HepG2 (cell line): ENCODE results near the gene MFGE8. TPM values are rescaled to one million over a fixed set of nuclear protein-coding genes. Genes with fewer than 3 reads are reported as not detected.

Experiments used
- ASH2L ChIP-seq: fragments of 300-600, 200-600 bp; sonication (generic); IDR thresholded peaks from 2 replicates; pipeline ENCODE4 v1.7.0; 2017; ENCODE audit warnings: low read depth, mild to moderate bottlenecking, moderate library complexity, mixed read lengths, low read length; ENCODE audit not compliant: insufficient read length
- ATF3 ChIP-seq: sonication (generic); formaldehyde crosslinking; IDR thresholded peaks from 2 replicates; pipeline ENCODE4 v1.4.0; 2020; ENCODE audit warnings: missing genetic modification reagents
- ERF ChIP-seq: IDR thresholded peaks from 2 replicates; pipeline ENCODE4 v1.6.1; 2018; ENCODE audit warnings: missing biosample characterization, missing genetic modification reagents
- FOXA3 ChIP-seq: IDR thresholded peaks from 2 replicates; pipeline ENCODE4 v1.6.1; 2016; ENCODE audit warnings: missing genetic modification reagents, missing compliant biosample characterization
- FOXP1 ChIP-seq, 2 experiments: fragments of 450-650 bp in 1 of 2; IDR thresholded peaks; 2 replicates each; pipeline ENCODE4 v1.6.1; 2017 to 2018; ENCODE audit warnings: antibody characterized with exemption in 1 of 2
- MYNN ChIP-seq: sonication (generic); formaldehyde crosslinking; IDR thresholded peaks from 2 replicates; pipeline ENCODE4 v1.4.0; 2020; ENCODE audit warnings: mild to moderate bottlenecking, low read depth, missing genetic modification reagents
- REXO4 ChIP-seq: sonication (generic); formaldehyde crosslinking; IDR thresholded peaks from 2 replicates; pipeline ENCODE4 v1.8.0; 2022; ENCODE audit warnings: missing genetic modification reagents, mild to moderate bottlenecking, borderline replicate concordance
- SP1 ChIP-seq, 2 experiments: fragments of 450-650 bp in 1 of 2; sonication (generic) in 1 of 2; formaldehyde crosslinking in 1 of 2; IDR thresholded peaks; 2 replicates each; pipeline versions ENCODE4 v1.4.0 to v1.6.1; 2016 to 2020; ENCODE audit warnings: missing genetic modification reagents in 1 of 2
- STAG1 ChIP-seq: sonication (generic); formaldehyde crosslinking; IDR thresholded peaks from 2 replicates; pipeline ENCODE4 v1.4.0; 2020; ENCODE audit warnings: missing genetic modification reagents
- TEAD3 ChIP-seq: optimal IDR thresholded peaks from 2 replicates; pipeline ENCODE3; 2016; ENCODE audit warnings: borderline replicate concordance
- ZBED4 ChIP-seq: sonication (generic); formaldehyde crosslinking; IDR thresholded peaks from 2 replicates; pipeline ENCODE4 v1.4.0; 2020; ENCODE audit warnings: missing genetic modification reagents, borderline replicate concordance
- ZBTB38 ChIP-seq: sonication (generic); formaldehyde crosslinking; IDR thresholded peaks from 2 replicates; pipeline ENCODE4 v1.5.1; 2020; ENCODE audit warnings: mild to moderate bottlenecking, missing genetic modification reagents
- ZBTB46 ChIP-seq: sonication (generic); formaldehyde crosslinking; IDR thresholded peaks from 2 replicates; pipeline ENCODE4 v1.4.0; 2020; ENCODE audit warnings: mild to moderate bottlenecking, missing genetic modification reagents, borderline replicate concordance
- ZC3H13 ChIP-seq: sonication (generic); formaldehyde crosslinking; IDR thresholded peaks from 2 replicates; pipeline ENCODE4 v1.8.1; 2023; ENCODE audit warnings: mild to moderate bottlenecking, missing genetic modification reagents, moderate library complexity
- ZFP36 ChIP-seq: fragments of 150-350 bp; IDR thresholded peaks from 2 replicates; pipeline ENCODE4 v1.6.1; 2018; ENCODE audit warnings: borderline replicate concordance, low read length, low read depth; ENCODE audit not compliant: partially characterized antibody
- ZNF230 ChIP-seq: sonication (generic); formaldehyde crosslinking; IDR thresholded peaks from 2 replicates; pipeline ENCODE4 v1.4.0; 2020; ENCODE audit warnings: mild to moderate bottlenecking, missing genetic modification reagents
- ZNF331 ChIP-seq: sonication (generic); formaldehyde crosslinking; IDR thresholded peaks from 2 replicates; pipeline ENCODE4 v1.4.0; 2020; ENCODE audit warnings: missing genetic modification reagents
- ZNF451 ChIP-seq: sonication (generic); formaldehyde crosslinking; IDR thresholded peaks from 2 replicates; pipeline ENCODE4 v1.5.0; 2020; ENCODE audit warnings: mild to moderate bottlenecking, missing genetic modification reagents
- ZNF574 ChIP-seq: sonication (generic); formaldehyde crosslinking; IDR thresholded peaks from 2 replicates; pipeline ENCODE4 v1.4.0; 2020; ENCODE audit warnings: missing genetic modification reagents
- ZSCAN25 ChIP-seq: sonication (generic); formaldehyde crosslinking; IDR thresholded peaks from 2 replicates; pipeline ENCODE4 v1.8.0; 2022; ENCODE audit warnings: mild to moderate bottlenecking, missing genetic modification reagents
- ZSCAN9 ChIP-seq: IDR thresholded peaks from 2 replicates; pipeline ENCODE4 v1.6.1; 2016; ENCODE audit warnings: borderline replicate concordance
- polyA plus RNA-seq, 8 experiments: library from polyadenylated mRNA; depleted of rRNA in 3 of 8; stranded (reverse) in 7 of 8; unstranded in 1 of 8; fragments of >200 nt; fragmentation: Illumina TruSeq in 4 of 8; extraction: Trizol in 4 of 8; gene quantifications; 2 replicates each; pipeline versions ENCODE4 v1.2.1 to v1.2.3, GENCODE V29; 2011 to 2016; ENCODE audit warnings: low read depth in 4 of 8, missing spikeins in 1 of 8, mixed read lengths in 1 of 8; ENCODE audit not compliant: insufficient read depth in 1 of 8
- total RNA-seq, 5 experiments: library from RNA; depleted of rRNA; stranded (reverse); fragments of >200 nt; fragmentation: Illumina TruSeq; extraction: Trizol; gene quantifications; 2 replicates each; pipeline ENCODE4 v1.2.3, GENCODE V29; 2016; ENCODE audit warnings: low read depth in 1 of 5

The MFGE8 gene
- total and polyA plus RNA-seq, 2 of the 13 experiments (the other 11 are each of a cell fraction or from before 2014, with no cell fraction given): 3.4 to 22.1 TPM

- TF ChIP-seq ZBED4 (CRISPR knock-in tag) (peak; percentile 64; the same call in 1 of the 2 replicates), ZSCAN25 (peak; percentile 94), ZNF331 (peak; percentile 57; the same call in 1 of the 2 replicates), ZBTB46 (CRISPR knock-in tag) (no peak), SP1 (IDR thresholded peaks at IDR 0.05) (no peak), SP1 (CRISPR knock-in tag; IDR thresholded peaks at IDR 0.05) (no peak), ZSCAN9 (CRISPR knock-in tag) (0 out of 2 replicates have a peak, but pooled peaks have one; percentile 21), ZFP36 (no peak), ZC3H13 (CRISPR knock-in tag) (no peak), ATF3 (CRISPR knock-in tag) (no peak), ZNF230 (CRISPR knock-in tag) (no peak), ERF (0 out of 2 replicates have a peak, but pooled peaks have one; percentile 22), FOXA3 (CRISPR knock-in tag) (0 out of 2 replicates have a peak, but pooled peaks have one; percentile 7), ZNF574 (CRISPR knock-in tag) (no peak), ZBTB38 (CRISPR knock-in tag) (no peak), FOXP1 (IDR thresholded peaks at IDR 0.05) (no peak), FOXP1 (CRISPR knock-in tag; IDR thresholded peaks at IDR 0.05) (no peak), STAG1 (CRISPR knock-in tag) (peak; percentile 91), ZNF451 (0 out of 2 replicates have a peak, but pooled peaks have one; percentile 40), TEAD3 (CRISPR knock-in tag) (peak; percentile 36), REXO4 (no peak), ASH2L (no peak), MYNN (CRISPR knock-in tag) (no peak)
These were observed 8.4 kb downstream of the MFGE8 start (continued) for GRCh38 chr15:88904624-88905327.
